Measurements from ENCODE around the gene MED23.

GRCh38 chr6:131638013-131638412 lies 10.0 kb upstream of the MED23 start:
- TF ChIP-seq CTCF (conservative IDR thresholded peaks at IDR 0.05) (no peak), EZH2 (IDR thresholded peaks at IDR 0.05; ENCODE audit: low read depth) (no peak)

Measured in PC-9 (cell line).